GM19099 (cell line): ENCODE results near the gene IFNA10.
"Not testable (repeated sequence)": the region's sequence is repeated elsewhere in the genome, so short reads cannot be mapped to it uniquely, and the experiment has no call there.

Source experiments
- POLR2A ChIP-seq: IDR thresholded peaks from 3 replicates; pipeline ENCODE4 v1.6.1; 2011; ENCODE audit warnings: low read depth; ENCODE audit not compliant: insufficient read length; ENCODE audit errors: extremely low read depth

IFNA10 gene

DNA sequence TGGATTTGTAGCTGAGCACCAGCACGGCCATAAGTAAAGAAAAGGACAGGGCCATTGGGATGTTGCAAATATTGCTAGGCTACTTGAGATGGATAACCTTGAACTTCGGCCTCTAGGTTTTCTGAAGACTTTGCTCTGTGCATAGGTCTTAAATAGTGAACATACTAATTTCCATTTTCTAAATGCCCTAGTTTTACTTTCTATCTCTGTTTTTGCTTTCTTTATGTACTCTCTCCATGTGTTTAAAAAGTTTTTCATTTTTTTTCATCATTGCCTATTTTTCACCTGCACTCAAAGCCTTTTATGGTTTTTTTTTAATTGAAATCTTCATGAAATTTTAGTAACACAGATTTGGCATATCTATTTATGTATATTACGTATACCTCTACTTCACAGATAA is at the start of gene IFNA10:
Gene IFNA10 (minus strand): TSS at position 101 of the 400 bp plus-strand sequence. CDS start 46 bp downstream, at position 55.
- TF ChIP-seq POLR2A: not testable (repeated sequence)

DNA sequence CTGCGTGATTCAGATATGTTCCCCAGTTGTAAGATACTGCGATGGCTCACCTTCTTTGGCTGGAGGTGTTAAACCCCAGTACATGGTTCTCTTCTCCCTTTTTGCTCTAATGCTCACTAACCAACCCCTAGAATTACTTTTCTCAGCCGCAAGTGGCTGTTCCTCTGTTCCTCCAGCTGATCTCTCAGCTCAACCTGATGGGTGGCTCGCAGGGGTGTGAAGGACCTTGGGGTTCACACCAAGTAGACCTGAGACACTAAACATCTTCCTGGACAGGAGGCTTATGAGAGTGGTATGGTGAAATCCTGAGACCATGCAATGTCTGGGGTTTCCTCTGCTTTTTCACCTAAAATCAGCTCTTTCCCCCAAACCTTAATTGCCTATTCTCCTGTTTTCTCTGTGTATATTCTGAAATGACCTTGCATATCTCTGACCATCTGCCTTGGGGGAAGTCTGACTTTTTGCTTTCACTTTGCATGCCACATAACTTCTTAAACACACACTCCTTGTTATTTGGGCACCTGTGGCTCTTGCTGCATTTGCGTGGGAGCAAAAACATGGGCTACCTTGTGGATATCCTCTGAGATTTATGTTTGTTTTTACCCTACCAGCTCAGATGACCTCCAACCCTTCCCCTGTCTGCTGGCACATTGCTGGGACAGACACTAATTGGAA is 48.7 kb upstream of the IFNA10 start:
- no peak for TF ChIP-seq POLR2A

DNA sequence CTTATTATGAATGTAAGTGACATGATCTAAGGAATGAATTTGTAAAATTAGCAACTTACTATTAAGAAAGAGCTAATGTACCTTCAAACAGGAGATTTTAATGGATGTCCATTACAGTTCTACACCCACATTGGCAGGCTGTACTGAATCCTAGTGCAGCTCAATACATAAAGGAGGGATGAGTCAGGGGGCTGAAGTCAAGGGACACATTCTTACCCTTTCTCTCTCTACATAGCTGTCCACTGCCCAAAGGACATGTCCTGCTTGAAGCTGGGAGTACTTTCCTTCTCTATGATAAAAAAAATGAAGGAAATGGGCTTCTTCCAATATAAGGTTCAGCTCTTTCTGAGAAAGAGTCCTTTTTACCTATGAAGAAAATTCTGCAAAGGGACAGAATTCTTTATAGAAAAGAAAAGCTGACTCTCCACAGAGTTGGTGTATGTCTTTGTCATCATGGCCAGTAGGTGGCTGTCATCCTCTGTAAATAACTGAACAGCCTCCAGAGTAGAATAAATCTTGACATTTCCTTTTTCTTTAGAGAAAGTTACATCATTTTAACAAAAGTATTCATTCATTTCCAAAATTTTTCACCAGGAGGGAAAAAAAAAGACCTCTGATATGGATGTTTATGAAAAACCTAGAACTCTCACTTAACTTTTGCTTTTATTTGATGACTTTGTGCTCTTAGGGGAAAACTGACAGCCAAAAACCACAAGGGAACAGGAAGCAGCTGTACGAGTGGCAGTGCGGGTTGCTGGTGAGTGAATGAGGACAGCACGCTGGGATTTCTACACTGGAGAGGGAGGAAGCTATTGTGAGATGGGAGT is 46.0 kb upstream of the IFNA10 start:
- TF ChIP-seq POLR2A: no peak

DNA sequence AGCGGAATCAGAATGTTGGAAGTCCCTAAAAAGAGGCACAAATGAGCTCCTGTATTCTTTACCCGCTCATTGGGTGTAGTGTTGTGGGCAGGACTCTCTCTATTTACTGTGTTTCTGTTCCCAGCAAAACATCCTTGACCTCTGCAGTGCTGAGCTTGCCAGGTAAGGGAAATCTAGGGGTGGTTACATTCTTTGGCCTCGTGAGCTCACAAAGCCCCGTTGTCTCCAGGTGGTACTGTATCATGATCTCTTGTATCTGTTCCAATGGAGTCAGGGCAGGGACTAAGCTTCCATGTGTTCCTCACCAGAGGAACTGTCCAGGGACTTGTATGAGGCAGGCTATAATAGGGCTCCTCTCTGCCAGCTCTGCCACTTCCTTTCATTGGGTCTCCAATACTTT is 44.7 kb upstream of the IFNA10 start:
- TF ChIP-seq POLR2A: no peak

DNA sequence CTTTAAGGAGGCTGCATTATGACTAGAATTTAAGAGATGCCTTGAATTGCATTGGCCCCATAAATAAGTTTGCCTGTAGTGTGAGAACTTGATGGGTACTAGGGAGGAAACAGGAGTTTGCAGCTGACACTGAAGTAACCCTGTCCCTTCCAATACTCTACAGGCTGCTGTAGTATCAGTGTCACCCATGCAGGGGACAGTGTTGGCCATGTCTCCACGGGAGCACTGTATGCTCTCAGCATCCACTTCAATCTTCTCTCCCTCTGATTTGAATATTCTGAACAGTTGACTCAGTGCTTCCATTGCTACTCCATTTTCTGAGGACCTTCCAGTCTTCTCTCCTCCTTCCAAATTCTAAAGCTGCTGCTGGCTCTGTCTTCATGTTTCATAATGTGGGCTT is 44.2 kb upstream of the IFNA10 start:
- TF ChIP-seq POLR2A: no peak

DNA sequence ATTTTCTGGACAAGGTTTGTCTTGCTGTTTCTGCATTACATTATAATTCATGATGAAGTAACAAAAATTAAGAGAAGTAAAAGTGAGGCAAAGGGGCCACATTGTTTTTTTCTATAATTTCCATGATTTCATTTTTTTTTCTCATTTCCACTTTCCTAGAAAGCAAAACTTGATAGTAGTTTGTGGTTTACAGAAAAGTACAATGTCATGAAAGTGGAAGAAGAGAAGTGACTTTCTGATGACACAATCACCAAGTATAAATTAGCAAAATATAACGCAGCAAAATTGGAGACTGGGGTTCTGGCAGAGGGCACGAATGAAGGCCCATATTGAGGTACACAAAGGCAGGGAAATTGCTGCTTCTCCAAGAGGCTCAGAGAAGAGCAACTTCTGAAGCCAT is 37.9 kb upstream of the IFNA10 start:
- TF ChIP-seq POLR2A: no peak

DNA sequence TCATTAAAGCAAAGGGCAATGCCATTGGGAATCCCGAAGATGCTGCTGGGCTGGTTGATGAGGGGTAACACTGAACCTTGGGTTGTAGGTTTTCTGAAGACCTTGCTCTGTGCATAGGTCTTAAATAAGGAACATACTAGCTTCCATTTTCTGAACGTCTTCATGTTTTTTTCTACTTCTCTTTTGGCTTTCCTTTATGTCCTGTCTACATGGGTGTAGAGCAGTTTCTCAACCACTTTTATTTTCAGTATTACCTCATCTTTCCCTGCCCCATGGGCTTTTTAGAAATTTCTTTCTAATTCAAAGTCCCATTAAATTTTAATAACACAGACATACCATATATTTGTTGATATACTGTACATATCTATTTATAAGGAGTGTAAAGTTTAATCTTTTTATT is 33.0 kb upstream of the IFNA10 start, which contains the start of gene IFNA14:
Gene IFNA14 (minus strand): TSS at position 95 of the 400 bp plus-strand sequence. CDS start 70 bp downstream, at position 25.
- TF ChIP-seq POLR2A: no peak

DNA sequence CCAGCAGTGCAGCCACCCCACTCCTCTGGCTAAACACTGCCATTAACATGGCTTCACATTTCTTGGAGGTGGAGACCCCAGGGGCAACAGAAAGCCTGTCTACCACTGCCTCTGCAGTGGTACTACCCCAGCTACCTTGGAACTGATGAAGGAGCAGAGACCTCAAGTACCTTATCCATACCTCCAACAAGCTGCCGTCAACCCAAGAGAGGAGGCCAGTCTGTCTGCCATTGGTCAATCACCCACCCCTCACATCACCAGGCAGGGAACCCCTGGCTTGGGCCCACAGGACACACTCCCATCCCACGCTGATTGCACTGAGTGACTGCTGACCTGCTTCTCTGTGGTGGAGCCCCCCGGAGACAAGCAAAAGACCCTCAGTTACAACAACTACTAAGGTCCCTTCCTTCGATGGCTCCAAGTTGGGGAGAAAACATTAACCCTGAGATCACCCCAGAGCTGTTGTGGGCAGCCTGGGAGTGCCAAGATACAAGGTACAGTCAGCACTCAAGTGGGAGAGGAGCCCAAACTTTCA is 27.3 kb upstream of the IFNA10 start:
- no peak for TF ChIP-seq POLR2A

DNA sequence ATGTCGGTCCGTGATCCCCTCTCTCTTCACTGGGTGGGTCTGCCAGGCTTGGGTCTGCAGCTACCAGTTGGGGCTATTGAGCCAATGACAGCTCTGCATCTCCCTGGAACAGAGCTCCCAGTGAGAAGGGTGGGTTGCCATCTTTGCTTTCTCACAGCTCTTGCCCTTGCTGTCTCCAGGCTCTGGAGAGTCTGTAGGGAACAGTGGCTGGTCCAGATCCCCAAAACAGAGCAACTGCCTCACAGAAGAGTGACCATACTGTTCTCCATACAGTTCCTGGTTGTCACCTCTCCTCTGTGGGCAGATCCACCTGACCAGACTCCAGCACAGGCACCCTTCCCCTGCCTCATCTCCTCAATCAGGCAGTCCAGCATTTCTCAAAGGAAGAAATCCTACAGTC is 26.3 kb upstream of the IFNA10 start:
- TF ChIP-seq POLR2A: no peak

DNA sequence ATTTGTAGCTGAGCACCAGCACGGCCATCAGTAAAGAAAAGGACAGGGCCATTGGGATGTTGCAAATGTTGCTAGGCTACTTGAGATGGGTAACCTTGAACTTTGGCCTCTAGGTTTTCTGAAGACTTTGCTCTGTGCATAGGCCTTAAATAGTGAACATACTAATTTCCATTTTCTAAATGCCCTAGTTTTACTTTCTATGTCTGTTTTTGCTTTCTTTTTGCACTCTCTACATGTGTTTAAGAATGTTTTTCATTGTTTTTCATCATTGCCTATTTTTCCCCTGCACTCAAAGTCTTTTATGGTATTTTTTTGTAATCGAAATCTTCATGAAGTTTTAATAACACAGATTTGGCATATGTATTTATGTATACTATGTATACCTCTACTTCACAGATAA is 21.2 kb upstream of the IFNA10 start, which contains the start of gene IFNA17:
Gene IFNA17 (minus strand): TSS at position 101 of the 400 bp plus-strand sequence. CDS start 49 bp downstream, at position 52.
- no peak for TF ChIP-seq POLR2A

DNA sequence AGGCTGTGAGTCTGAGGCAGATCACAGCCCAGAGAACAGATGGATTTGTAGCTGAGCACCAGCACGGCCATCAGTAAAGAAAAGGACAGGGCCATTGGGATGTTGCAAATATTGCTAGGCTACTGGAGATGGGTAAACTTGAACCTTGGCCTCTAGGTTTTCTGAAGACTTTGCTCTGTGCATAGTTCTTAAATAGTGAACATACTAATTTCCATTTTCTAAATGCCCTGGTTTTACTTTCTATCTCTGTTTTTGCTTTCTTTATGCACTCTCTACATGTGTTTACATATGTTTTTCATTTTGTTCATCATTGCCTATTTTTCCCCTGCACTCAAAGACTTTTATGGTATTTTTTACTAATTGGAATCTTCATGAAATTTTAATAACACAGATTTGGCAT is 10.3 kb upstream of the IFNA10 start, which contains the start of gene IFNA16:
Gene IFNA16 (minus strand): TSS at position 101 of the 400 bp plus-strand sequence. CDS start 6 bp downstream, at position 95.
- TF ChIP-seq POLR2A: not testable (repeated sequence)

DNA sequence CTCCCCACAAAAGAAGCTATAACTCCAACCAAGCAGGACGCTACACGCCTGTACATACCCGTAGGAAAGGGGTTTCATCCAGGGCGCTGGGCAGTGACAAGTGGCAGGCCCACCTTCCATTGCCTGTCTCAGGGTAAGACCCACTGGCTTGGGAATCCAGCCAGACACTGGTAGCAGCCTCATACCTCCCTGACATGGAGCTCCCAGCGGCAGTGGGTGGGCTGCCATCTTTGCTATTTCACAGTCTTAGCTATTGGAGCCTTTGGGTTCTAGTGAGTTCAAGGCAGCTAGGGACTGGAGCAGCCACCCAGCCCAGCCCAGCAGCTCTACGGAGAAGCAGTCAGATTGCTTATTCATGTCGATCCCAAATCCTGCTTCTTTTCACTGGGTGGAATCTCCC is 3.4 kb upstream of the IFNA10 start:
- no peak for TF ChIP-seq POLR2A

DNA sequence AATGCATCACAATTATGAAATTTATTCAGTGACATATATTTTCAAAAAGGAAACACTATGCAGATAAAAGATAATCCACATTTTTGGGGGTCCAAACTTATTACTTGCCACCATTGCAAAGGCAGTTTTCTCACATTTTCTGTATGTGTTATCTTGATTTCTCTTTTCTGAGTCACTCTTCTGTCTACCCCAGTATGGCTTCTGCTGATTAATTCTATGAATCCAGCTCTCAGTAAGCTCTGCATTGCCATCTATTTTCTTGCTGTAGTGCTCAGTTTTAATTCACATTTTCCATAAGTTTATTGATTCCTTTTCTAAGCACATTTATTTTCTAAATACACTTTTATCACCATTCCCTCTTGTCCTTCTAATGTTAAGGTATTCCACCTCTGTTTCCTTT is 1.7 kb downstream of the IFNA10 start:
- no peak for TF ChIP-seq POLR2A

DNA sequence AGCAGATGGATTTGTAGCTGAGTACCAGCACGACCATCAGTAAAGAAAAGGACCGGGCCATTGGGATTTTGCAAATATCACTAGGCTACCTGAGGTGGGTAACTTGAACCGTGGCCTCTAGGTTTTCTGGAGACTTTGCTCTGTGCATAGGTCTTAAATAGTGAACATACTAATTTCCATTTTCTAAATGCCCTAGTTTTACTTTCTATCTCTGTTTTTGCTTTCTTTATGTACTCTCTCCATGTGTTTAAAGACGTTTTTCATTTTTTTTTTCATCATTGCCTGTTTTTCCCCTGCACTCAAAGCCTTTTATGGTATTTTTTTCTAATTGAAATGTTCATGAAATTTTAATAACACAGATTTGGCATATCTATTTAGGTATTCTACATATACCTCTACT is 4.8 kb downstream of the IFNA10 start, which contains the start of gene IFNA7:
Gene IFNA7 (minus strand): TSS at position 101 of the 400 bp plus-strand sequence. CDS start 40 bp downstream, at position 61.
- not testable (repeated sequence) for TF ChIP-seq POLR2A

DNA sequence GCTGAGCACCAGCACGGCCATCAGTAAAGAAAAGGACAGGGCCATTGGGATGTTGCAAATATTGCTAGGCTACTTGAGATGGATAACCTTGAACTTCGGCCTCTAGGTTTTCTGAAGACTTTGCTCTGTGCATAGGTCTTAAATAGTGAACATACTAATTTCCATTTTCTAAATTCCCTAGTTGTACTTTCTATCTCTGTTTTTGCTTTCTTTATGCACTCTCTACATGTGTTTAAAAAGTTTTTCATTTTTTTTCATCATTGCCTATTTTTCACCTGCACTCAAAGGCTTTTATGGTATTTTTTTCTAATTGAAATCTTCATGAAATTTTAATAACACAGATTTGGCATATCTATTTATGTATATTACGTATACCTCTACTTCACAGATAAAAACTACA is 19.5 kb downstream of the IFNA10 start, which contains the start of gene IFNA4:
Gene IFNA4 (minus strand): TSS at position 101 of the 400 bp plus-strand sequence. CDS start 56 bp downstream, at position 45.
- not testable (repeated sequence) for TF ChIP-seq POLR2A
